ENCODE data around the gene MELTF. TPM values are rescaled to one million over a fixed set of nuclear protein-coding genes. Genes with fewer than 3 reads are reported as not detected.

The MELTF gene
- total and polyA plus RNA-seq, 8 donors, result 4.0 to 8.4 (median 5.6) TPM

DNA sequence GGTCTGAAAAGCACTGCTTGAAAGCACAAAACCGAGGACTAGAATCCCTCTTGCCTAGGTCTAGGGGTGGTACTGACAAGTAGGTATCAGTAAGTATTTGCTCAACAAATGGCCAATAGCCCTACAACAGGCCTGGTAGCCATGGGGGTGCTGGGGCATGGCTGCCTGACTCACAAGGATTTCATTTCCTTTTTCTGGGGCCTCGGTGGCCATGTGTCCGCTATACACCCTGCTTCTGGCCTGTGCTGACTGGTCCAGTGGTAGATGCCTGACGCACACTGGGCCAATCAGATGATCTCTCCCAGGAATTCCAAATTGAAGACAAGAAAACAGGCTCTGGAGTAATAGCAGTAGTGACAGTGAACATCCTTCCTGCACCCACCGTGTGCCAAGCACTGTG is 29.4 kb downstream of the MELTF start:
- Histone ChIP-seq H3K27ac (no peak overlapping the region), H3K36me3 (no peaks in the 10 kb centered on the region), H3K9me3 (no peaks in the 10 kb centered on the region), H3K27me3 (no peaks in the 10 kb centered on the region), H3K4me3 (no peak overlapping the region), H3K4me1 (peaks cover 0 to 17% of the 10 kb centered on the region in 2 donors)
- no peak for TF ChIP-seq CTCF (IDR thresholded peaks at IDR 0.05)
- intact Hi-C loops (cut with DNase I), result loop anchor here in 1 of 2 donors (10.0 kb wide), 1 partner anchor 175 kb away; no protein-coding TSS in a partner anchor
- DNase-seq (no peak), ATAC-seq (no peak)

DNA sequence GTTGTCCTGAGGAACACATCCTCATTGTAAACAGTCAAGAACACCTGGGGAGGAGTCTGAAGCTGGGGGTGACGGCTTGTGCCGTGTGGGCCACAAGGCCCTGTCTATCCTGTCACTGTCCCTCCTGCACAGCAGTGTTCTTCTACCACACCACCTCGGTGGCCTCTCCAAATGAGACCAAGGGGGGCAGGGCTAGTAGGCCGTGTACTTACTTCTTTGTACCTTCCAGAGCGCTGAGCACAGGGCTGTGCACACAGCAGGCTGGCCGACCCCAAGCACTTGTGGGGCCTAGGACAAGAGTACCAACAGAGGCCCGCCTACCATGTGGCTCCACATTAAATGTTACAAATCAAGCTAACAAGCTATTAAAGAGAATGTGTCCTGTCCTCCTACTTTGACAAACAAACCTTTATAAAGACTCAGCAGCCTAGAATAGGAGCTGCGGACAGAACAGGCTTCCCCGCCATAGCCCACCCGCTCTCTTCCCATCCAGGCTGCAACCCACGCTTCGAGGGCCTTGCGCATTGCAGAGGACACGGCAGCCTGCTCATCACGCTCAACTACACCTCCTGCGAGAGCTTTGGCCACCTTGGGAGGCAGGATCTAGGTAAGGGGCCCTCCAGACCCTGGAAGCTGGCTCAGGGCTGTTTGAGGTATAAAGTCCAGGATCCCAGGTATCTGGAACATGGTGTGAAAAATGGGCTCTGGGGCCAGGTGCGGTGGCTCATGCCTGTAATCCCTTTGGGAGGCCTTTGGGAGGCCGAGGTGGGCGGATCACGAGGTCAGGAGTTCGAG is 30.5 kb downstream of the MELTF start:
- no peak for TF ChIP-seq CTCF (IDR thresholded peaks at IDR 0.05)

GRCh38 chr3:196997311-196997710 is 32.3 kb downstream of the MELTF start:
- no peak overlapping the region for H3K27ac ChIP-seq
- H3K4me3 ChIP-seq, result no peak overlapping the region
- ATAC-seq (no peak), DNase-seq (no peak)
- no peak for TF ChIP-seq CTCF (IDR thresholded peaks at IDR 0.05)
- no peaks in the 10 kb centered on the region for H3K36me3 ChIP-seq
- peaks cover 0 to 6% of the 10 kb centered on the region in 2 donors for H3K4me1 ChIP-seq
- intact Hi-C loops (cut with DNase I), result no loop called here
- no peaks in the 10 kb centered on the region for H3K27me3 ChIP-seq
- H3K9me3 ChIP-seq, result no peaks in the 10 kb centered on the region

More for the DNA sequence above, 30.5 kb downstream of the MELTF start:
- Histone ChIP-seq H3K4me1 (peaks cover 0 to 16% of the 10 kb centered on the region in 2 donors), H3K9me3 (no peaks in the 10 kb centered on the region), H3K27ac (no peak overlapping the region), H3K36me3 (no peaks in the 10 kb centered on the region), H3K27me3 (no peaks in the 10 kb centered on the region), H3K4me3 (no peak overlapping the region)
- intact Hi-C loops (cut with DNase I), result no loop called here
- DNase-seq, result no peak
- no peak for ATAC-seq

DNA sequence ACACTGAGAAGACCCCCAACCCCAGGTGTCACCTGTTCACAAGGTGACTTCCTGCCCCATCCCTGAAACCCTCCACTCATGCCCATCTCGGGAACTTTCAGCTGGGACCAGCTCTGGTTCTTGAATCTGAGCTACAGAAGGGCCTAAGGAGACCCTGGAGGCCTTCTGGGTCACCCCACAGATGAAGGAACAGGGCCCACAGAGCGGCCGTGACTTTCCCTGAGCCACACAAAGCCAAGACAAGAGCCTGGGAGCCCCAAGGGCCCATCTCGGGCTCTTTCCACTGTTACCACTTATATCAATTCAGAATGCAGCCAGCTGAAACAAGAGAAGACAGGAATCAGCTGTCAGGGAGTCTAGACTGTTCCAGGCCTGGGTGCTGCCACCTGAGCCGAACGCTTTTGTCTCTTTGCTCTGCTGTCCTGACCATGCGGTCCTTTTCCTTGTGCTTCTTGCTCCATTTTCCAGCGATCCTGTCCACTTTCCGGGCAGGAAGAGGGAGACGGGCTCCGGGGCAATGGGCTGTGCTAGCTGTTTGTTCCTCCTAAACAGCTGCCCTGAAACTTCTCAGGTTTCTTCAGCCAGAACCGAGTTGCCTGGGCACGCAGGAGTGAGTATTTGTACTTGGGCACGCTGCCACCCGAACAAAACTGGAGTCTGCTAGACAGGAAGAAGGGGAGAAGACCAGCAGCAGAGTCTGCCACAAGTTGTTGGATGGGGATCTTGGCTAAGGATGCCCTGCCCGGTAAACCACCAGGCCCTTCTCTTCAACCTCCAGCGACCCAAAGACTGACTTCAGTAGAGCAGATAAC is 33.0 kb downstream of the MELTF start:
- H3K27ac ChIP-seq, result no peak overlapping the region
- no peak for DNase-seq
- intact Hi-C loops (cut with DNase I), result no loop called here
- no peaks in the 10 kb centered on the region for H3K27me3 ChIP-seq
- ATAC-seq, result no peak
- no peaks in the 10 kb centered on the region for H3K4me1 ChIP-seq
- H3K36me3 ChIP-seq, result no peaks in the 10 kb centered on the region
- H3K9me3 ChIP-seq, result no peaks in the 10 kb centered on the region
- no peak for TF ChIP-seq CTCF (IDR thresholded peaks at IDR 0.05)
- no peak overlapping the region for H3K4me3 ChIP-seq
